ENCODE measurements around the gene IFT80. TPM values are rescaled to one million over a fixed set of nuclear protein-coding genes. Genes with fewer than 3 reads are reported as not detected.

IFT80 gene
- total RNA-seq, 1 donor from 2014 or later = 43.3 TPM

DNA sequence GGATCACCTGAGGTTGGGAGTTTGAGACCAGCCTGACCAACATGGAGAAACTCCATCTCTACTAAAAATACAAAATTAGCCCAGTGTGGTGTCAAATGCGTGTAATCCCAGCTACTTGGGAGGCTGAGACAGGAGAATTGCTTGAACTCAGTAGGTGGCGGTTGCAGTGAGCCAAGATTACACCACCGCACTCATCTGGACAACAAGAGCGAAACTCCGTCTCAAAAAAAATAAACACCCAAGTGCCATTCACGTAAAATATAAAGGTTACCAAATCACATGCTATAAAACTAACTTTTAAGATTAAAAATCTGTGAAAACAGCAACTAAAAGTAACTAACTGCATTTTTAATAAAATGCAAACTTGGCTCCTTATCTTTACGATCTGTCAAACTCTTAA lies 41.7 kb upstream of the IFT80 start:
- Mint-ChIP-seq H3K27ac (ENCODE audit: unreplicated experiment) (peak overlapping the region; percentile 39), H3K9me3 (ENCODE audit: unreplicated experiment) (peaks cover 4% of the 10 kb centered on the region), H3K27me3 (ENCODE audit: unreplicated experiment) (no peaks in the 10 kb centered on the region), H3K36me3 (ENCODE audit: unreplicated experiment) (peaks cover 54% of the 10 kb centered on the region), H3K4me1 (ENCODE audit: unreplicated experiment) (peaks cover 45% of the 10 kb centered on the region), H3K4me3 (ENCODE audit: unreplicated experiment) (no peak overlapping the region)
- TF ChIP-seq, protein P1, sequence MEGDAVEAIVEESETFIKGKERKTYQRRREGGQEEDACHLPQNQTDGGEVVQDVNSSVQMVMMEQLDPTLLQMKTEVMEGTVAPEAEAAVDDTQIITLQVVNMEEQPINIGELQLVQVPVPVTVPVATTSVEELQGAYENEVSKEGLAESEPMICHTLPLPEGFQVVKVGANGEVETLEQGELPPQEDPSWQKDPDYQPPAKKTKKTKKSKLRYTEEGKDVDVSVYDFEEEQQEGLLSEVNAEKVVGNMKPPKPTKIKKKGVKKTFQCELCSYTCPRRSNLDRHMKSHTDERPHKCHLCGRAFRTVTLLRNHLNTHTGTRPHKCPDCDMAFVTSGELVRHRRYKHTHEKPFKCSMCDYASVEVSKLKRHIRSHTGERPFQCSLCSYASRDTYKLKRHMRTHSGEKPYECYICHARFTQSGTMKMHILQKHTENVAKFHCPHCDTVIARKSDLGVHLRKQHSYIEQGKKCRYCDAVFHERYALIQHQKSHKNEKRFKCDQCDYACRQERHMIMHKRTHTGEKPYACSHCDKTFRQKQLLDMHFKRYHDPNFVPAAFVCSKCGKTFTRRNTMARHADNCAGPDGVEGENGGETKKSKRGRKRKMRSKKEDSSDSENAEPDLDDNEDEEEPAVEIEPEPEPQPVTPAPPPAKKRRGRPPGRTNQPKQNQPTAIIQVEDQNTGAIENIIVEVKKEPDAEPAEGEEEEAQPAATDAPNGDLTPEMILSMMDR (IDR thresholded peaks at IDR 0.05) = no peak
- DNase-seq (ENCODE audit: extremely low spot score, unreplicated experiment) = no peak

DNA sequence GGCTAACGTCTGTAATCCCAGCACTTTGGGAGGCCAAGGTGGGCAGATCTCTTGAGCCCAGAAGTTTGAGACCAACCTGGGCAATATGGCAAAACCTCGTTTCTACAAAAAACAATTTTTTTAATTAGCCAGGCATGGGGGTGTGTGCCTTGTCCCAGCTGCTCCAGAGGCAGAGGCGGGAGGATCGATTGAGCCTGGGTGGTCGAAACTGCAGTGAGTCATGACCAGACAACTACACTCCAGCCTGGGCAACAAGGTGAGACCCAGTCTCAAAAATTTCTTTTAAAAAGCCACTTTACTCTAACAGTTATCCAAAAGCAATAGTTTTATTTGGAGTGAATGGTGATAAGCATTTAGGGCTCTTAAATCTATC lies 38.0 kb upstream of the IFT80 start:
- Mint-ChIP-seq H3K4me1 (ENCODE audit: unreplicated experiment) (peaks cover 33% of the 10 kb centered on the region), H3K27ac (ENCODE audit: unreplicated experiment) (peak overlapping the region; percentile 76), H3K4me3 (ENCODE audit: unreplicated experiment) (no peak overlapping the region), H3K9me3 (ENCODE audit: unreplicated experiment) (peaks cover 4% of the 10 kb centered on the region), H3K27me3 (ENCODE audit: unreplicated experiment) (no peaks in the 10 kb centered on the region), H3K36me3 (ENCODE audit: unreplicated experiment) (peaks cover 50% of the 10 kb centered on the region)
- TF ChIP-seq, protein P1 (IDR thresholded peaks at IDR 0.05) = no peak
- no peak for DNase-seq (ENCODE audit: extremely low spot score, unreplicated experiment)

DNA sequence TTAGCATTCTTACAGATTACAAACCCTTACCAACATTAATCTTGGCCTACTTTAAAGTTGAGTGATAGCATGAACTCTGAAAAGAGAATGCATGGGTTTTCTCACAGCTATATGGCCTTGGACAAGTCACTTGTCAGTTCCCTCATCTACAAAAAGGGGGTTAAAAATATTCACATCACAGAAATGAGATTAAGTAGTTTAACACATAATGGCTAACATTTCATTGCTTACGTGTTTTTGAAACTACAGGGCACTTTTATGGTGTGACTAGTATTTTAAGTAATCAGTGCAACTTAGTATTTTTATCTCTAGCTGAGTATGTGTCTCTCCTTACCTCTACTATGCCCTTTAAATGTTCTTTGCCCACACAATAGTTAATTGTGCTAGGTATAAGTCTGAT lies 36.7 kb upstream of the IFT80 start:
- TF ChIP-seq, protein P1 (IDR thresholded peaks at IDR 0.05) = no peak
- H3K4me1 Mint-ChIP-seq (ENCODE audit: unreplicated experiment) = peaks cover 29% of the 10 kb centered on the region
- no peak for DNase-seq (ENCODE audit: extremely low spot score, unreplicated experiment)
- peaks cover 4% of the 10 kb centered on the region for H3K9me3 Mint-ChIP-seq (ENCODE audit: unreplicated experiment)
- no peak overlapping the region for H3K4me3 Mint-ChIP-seq (ENCODE audit: unreplicated experiment)
- H3K36me3 Mint-ChIP-seq (ENCODE audit: unreplicated experiment) = peaks cover 55% of the 10 kb centered on the region
- H3K27me3 Mint-ChIP-seq (ENCODE audit: unreplicated experiment) = no peaks in the 10 kb centered on the region
- peak overlapping the region; percentile 18 for H3K27ac Mint-ChIP-seq (ENCODE audit: unreplicated experiment)

DNA sequence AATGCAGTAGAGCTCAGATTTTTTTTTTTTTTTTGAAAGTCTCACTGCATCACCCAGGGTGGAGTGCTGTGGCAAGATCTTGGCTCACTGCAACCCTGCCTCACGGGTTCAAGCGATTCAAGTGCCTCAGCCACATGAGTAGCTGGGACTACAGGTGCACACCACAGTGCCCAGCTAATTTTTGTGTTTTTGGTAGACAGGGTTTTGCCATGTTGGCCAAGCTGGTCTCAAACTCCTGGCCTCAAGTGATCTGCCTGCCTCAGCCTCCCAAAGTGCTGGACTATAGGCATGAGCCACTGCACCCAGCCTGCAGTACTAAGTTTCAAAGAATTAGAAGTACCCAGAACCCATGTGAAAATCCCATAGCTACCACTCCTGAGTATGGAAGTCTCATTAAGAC lies 36.1 kb upstream of the IFT80 start:
- Mint-ChIP-seq H3K4me1 (ENCODE audit: unreplicated experiment) (peaks cover 25% of the 10 kb centered on the region), H3K4me3 (ENCODE audit: unreplicated experiment) (no peak overlapping the region), H3K36me3 (ENCODE audit: unreplicated experiment) (peaks cover 57% of the 10 kb centered on the region), H3K27me3 (ENCODE audit: unreplicated experiment) (no peaks in the 10 kb centered on the region), H3K27ac (ENCODE audit: unreplicated experiment) (peak overlapping the region; percentile 52), H3K9me3 (ENCODE audit: unreplicated experiment) (peaks cover 4% of the 10 kb centered on the region)
- TF ChIP-seq, protein P1 (IDR thresholded peaks at IDR 0.05) = no peak
- no peak for DNase-seq (ENCODE audit: extremely low spot score, unreplicated experiment)

DNA sequence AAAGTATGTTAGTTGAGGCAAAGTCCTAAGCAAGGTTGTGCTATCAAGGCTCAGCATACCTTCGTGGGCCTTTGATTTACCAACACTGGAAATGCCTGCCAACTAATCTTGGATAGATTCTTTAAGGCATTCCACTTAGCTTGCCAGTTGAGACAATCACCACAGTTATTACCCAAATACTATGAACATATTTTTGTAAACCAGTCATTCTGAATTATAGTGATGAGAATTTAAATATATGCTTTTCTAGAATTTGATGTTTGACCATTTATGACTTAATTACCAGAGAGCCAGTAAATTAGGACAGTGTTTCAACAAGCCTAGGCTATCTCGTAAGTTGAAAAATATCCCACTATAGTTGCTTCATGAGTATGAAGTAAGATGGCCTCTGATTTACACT lies 35.0 kb upstream of the IFT80 start:
- DNase-seq (ENCODE audit: extremely low spot score, unreplicated experiment) = no peak
- Mint-ChIP-seq H3K9me3 (ENCODE audit: unreplicated experiment) (no peaks in the 10 kb centered on the region), H3K4me1 (ENCODE audit: unreplicated experiment) (peaks cover 19% of the 10 kb centered on the region), H3K27me3 (ENCODE audit: unreplicated experiment) (no peaks in the 10 kb centered on the region), H3K36me3 (ENCODE audit: unreplicated experiment) (peaks cover 49% of the 10 kb centered on the region), H3K4me3 (ENCODE audit: unreplicated experiment) (no peak overlapping the region), H3K27ac (ENCODE audit: unreplicated experiment) (no peak overlapping the region)
- TF ChIP-seq, protein P1 (IDR thresholded peaks at IDR 0.05) = no peak

All from osteocyte (in vitro differentiated cells).